Activated CD4-positive, alpha-beta memory T cell treated with anti-CD3 and anti-CD28 coated beads for 36 hours (primary cell): Measurements from ENCODE around the gene CDC45. TPM values are rescaled to one million over a fixed set of nuclear protein-coding genes. Genes with fewer than 3 reads are reported as not detected.

Experiments
- CTCF ChIA-PET: fragments of 350-600 bp; sonication (Branson Sonifier 250); formaldehyde crosslinking; loops from one replicate; lab custom pipeline; 2021; ENCODE audit warnings: antibody characterized with exemption, inconsistent platforms; lab: Charles Lee
- POLR2A ChIA-PET: fragments of 350-600 bp; sonication (Branson Sonifier 250); formaldehyde crosslinking; loops from one replicate; lab custom pipeline; 2021; ENCODE audit warnings: antibody characterized with exemption; lab: Charles Lee
- DNase-seq: peaks from one replicate; pipeline ENCODE4 v3.0.0-alpha.2; 2020
- H3K27ac Mint-ChIP-seq: one replicate; pipeline ENCODE4 v1.8.0; 2021; ENCODE audit warnings: mixed read lengths
- H3K27me3 Mint-ChIP-seq: one replicate; pipeline ENCODE4 v1.8.0; 2021; ENCODE audit warnings: mixed read lengths
- H3K36me3 Mint-ChIP-seq: one replicate; pipeline ENCODE4 v1.8.0; 2021; ENCODE audit warnings: mixed read lengths
- H3K4me1 Mint-ChIP-seq: one replicate; pipeline ENCODE4 v1.8.0; 2021; ENCODE audit warnings: low read depth, mixed read lengths
- H3K4me3 Mint-ChIP-seq: one replicate; pipeline ENCODE4 v1.8.0; 2021; ENCODE audit warnings: mild to moderate bottlenecking, mixed read lengths
- H3K9me3 Mint-ChIP-seq: one replicate; pipeline ENCODE4 v1.8.0; 2021; ENCODE audit warnings: mixed read lengths
- intact Hi-C: fragments of 100-400 bp; cut with micrococcal nuclease; formaldehyde crosslinking; loops from one replicate; pipeline ENCODE4 v1.15.1; 2023
- total RNA-seq, 2 experiments: library from RNA; stranded (reverse); gene quantifications; one replicate each; pipeline ENCODE4 v1.2.3, GENCODE V29; 2021

Gene CDC45
- total RNA-seq, 2 experiments from 2014 or later = 122 to 130 TPM

DNA sequence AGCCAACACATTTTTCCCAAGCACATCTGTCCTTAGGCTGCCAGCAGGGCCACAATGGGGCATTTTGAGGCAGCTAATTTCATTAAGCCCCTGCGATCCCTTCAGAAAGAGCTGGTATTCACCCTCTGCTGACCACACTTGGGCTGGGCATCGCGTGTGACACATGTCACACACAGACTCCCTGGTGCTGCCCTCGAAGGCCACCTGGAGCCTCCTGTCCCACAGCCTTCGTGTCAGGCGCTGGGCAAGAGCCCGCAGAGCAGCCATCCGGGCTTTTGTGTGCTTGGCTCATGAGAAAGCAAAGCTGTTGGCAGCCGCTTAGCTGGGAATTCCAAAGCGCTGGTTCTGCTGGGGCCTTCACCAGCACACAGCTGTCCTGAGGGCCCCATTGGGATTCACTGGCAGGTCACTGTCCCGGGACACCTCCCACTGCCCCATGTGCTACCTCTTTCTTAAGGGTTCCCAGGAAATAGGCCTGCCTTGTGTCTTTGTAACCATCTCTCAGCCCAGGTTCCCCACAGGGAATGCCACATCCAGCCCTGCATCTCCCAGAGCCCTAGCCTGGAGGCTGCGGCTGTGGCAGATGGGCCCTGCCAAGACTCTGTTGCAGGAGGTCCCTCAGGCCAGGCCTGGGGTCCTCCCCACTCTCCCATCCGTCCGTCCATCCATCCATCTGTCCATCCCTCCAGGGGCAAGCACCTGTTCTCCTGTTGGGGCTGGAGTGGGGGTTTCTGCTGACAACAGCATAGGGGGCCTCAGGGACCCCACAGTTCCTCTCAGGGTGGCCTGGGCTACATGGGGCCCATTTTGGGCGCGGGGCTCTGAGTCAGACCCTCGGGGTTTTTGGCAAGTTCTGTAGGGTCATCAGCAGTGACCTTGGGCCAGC is 39.6 kb downstream of the CDC45 start:
- H3K4me1 Mint-ChIP-seq = peaks cover 12% of the 10 kb centered on the region
- no peak for DNase-seq
- no peaks in the 10 kb centered on the region for H3K9me3 Mint-ChIP-seq
- no peak overlapping the region for H3K27ac Mint-ChIP-seq
- H3K4me3 Mint-ChIP-seq = no peak overlapping the region
- H3K36me3 Mint-ChIP-seq = peaks cover 39% of the 10 kb centered on the region
- ChIA-PET CTCF (interaction anchor here (0.7 kb wide), 1 partner anchor 110 kb away, joined by 3 read pairs; no protein-coding TSS in a partner anchor), POLR2A (no interaction called here)
- H3K27me3 Mint-ChIP-seq = peaks cover 10% of the 10 kb centered on the region
- intact Hi-C loops = no loop called here

DNA sequence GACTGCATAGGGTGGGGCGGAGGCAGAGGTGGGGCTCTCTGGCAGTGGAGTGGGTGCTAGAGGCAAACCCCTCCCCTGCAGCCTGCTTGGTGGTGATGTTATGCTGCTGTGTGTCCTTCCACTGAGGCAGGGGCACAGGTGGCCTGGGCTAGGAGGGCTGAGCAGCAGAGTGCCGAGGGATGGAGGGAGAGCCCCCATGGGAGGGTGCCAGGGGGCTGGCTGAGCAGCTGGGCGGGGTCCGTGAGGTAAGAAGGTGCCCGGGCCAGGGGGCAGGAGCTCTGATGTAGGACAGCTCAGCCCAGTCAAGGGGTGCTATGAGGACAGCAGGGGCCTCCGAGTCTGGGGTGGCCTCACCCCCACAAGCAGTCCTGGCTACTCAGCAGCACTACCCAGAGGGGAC is 40.3 kb downstream of the CDC45 start:
- intact Hi-C loops = loop anchor here (5.0 kb wide), 1 partner anchor 112 kb away; no protein-coding TSS in a partner anchor
- POLR2A ChIA-PET = no interaction called here
- Mint-ChIP-seq H3K4me1 (peaks cover 17% of the 10 kb centered on the region), H3K36me3 (peaks cover 32% of the 10 kb centered on the region), H3K4me3 (no peak overlapping the region), H3K27ac (no peak overlapping the region), H3K9me3 (no peaks in the 10 kb centered on the region), H3K27me3 (peaks cover 15% of the 10 kb centered on the region)
- CTCF ChIA-PET = no interaction called here
- DNase-seq = no peak

DNA sequence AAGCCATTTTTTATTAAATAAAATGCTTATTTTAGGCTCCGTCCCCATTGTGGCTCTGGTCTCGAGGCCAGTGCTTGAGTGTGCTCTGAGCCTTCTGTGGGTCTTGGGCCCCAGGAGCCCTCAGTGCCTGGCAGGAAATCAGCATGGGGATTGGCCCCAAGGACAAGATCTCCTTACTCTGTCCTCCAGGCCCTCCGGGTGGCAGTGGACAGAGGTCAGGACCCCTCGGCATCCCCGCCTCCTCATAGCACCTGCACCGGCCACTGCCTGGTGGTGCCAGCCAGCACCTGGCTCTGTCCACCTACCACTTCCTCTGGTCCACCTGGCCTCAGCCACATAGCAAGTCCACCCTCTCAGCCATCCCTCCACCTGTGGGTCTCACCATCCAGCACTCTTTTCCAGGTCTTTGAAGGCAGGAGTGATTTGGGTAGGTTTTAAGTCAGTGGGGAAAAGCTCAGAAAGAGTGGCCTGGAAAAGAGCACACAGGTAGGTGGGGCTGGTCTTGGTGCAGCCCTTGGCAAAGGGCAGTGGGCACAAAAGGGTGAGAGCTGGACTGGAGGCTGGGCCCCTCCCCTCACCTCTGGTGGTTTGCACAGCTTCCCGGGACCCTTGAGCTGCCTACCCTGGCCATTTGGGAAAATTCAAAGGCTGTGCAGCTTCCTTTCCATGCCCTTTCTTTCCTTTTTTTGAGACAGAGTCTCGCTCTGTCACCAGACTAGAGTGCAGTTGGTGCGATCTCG is 41.0 kb downstream of the CDC45 start:
- ChIA-PET POLR2A (interaction anchor here (1.6 kb wide), 1 partner anchor 18 kb away, joined by 5 read pairs; no protein-coding TSS in a partner anchor), CTCF (interaction anchor here (0.8 kb wide), 1 partner anchor 109 kb away, joined by 3 read pairs; no protein-coding TSS in a partner anchor)
- Mint-ChIP-seq H3K9me3 (no peaks in the 10 kb centered on the region), H3K4me3 (no peak overlapping the region), H3K27ac (no peak overlapping the region), H3K27me3 (peaks cover 21% of the 10 kb centered on the region), H3K36me3 (peaks cover 24% of the 10 kb centered on the region), H3K4me1 (peaks cover 17% of the 10 kb centered on the region)
- intact Hi-C loops = loop anchor here (5.0 kb wide), 1 partner anchor 112 kb away; no protein-coding TSS in a partner anchor
- no peak for DNase-seq

DNA sequence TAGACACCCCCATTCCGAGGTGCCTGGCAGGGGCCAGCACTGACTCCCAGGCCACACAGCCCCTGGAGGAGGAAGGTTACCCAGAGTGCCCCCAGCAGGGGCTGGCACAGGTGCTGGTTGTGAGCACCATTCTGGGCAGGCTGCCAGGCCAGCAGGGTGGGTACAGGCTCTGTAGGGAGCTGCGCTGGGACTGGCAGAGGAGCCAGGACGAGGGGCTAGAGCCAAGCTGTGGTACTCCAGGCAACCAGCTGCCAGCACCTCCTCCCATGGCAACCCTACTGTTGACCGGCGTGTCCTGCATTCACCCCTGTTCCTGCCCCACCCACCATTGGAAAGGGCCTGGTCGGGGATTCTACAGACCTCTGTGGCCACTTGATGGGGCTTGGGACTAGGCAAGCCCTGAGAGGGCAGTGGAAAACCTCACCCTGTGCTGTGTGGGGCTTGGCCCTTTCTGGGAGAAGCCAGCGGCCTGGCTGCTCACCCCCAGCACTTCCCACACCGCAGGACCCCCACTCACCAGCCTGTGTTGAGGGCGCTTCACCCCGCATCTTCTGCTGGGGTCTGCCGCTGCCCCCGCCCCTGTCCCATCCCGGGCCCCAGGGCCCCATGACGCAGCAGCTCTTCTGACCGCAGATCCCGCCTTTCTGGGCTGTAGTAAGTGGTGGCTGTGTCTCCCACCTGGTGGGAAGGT is 42.6 kb downstream of the CDC45 start:
- CTCF ChIA-PET = interaction anchor here (1.5 kb wide), 1 partner anchor 108 kb away, joined by 8 read pairs; no protein-coding TSS in a partner anchor
- Mint-ChIP-seq H3K27ac (no peak overlapping the region), H3K27me3 (peaks cover 30% of the 10 kb centered on the region), H3K9me3 (no peaks in the 10 kb centered on the region), H3K36me3 (peaks cover 17% of the 10 kb centered on the region), H3K4me1 (peaks cover 17% of the 10 kb centered on the region), H3K4me3 (no peak overlapping the region)
- DNase-seq = no peak
- POLR2A ChIA-PET = interaction anchor here (0.6 to 1.6 kb wide), 3 partner anchors 20 to 43 kb away, joined by 3 to 5 read pairs (median 3); partner anchors contain the start of gene CDC45
- intact Hi-C loops = loop anchor here (5.0 kb wide), 1 partner anchor 110 kb away; no protein-coding TSS in a partner anchor

DNA sequence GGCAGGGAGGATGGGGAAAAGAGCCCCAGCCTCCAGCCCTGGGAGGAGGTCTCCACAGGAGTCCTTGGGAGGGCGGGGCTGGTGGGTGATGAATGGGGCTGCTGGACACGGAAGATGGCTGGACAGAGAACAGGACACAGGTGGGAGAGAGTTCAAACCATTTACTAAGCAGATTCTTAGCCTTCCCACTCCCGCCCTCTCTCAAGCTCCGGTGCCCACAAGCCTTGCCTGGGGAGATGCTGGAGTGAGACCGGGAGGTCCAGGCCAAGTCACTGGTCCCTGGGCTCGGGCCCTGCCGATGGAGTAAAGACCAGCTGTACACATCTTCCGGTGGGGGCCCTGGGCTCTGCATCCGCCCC is 43.1 kb downstream of the CDC45 start:
- Mint-ChIP-seq H3K36me3 (peaks cover 11% of the 10 kb centered on the region), H3K27me3 (peaks cover 32% of the 10 kb centered on the region), H3K27ac (no peak overlapping the region), H3K9me3 (no peaks in the 10 kb centered on the region), H3K4me1 (peaks cover 17% of the 10 kb centered on the region), H3K4me3 (peak overlapping the region; percentile 2)
- ChIA-PET POLR2A (no interaction called here), CTCF (interaction anchor here (1.5 kb wide), 1 partner anchor 107 kb away, joined by 8 read pairs; no protein-coding TSS in a partner anchor)
- intact Hi-C loops = loop anchor here (5.0 kb wide), 1 partner anchor 109 kb away; no protein-coding TSS in a partner anchor
- DNase-seq = no peak

DNA sequence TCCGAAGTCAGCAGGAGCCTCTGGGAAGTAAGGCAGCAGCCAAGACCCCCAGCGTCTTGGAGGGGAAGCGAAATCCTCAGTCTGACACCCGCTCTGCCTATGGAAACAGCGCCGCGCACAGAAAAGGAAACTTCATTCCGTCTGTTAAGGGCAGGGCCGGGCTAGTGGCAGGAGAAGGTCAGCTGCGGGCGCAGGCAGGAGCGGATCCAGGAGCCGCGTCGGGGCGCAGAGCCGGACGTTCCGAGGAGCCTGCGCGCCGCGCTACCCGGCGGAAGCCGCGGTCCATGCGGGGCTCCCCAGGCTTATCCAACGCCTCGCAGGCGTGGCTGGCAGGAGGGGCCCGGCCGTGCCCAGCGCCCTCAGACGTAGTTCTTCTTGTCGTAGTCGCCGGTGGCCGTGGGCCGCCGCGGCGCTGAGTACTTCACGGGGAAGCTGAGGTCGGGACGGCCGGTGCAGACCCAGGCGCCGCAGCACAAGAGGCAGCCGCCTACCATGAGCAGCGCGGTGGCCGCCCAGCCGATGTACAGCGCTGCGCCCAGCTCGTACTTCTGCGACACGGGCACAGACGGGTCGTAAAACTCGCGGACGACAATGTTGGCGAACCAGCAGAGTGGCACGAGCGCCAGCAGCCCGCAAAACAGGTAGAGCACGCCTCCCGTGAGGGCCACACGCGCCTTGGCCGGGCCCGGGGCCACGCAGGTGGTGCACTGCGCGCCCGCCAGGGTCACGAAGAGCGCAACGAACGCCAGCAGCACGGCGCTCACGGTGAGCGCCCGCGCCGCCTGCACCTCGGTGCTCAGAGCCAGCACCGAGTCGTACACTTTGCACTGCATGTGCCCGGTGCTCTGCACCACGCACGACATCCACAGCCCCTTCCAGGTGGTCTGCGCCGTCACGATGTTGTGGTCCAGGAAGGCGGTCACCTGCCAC is 43.8 kb downstream of the CDC45 start:
- Mint-ChIP-seq H3K9me3 (no peaks in the 10 kb centered on the region), H3K27ac (no peak overlapping the region), H3K4me1 (peaks cover 17% of the 10 kb centered on the region), H3K27me3 (peaks cover 32% of the 10 kb centered on the region), H3K4me3 (peak overlapping the region; percentile 41), H3K36me3 (peaks cover 8% of the 10 kb centered on the region)
- ChIA-PET POLR2A (no interaction called here), CTCF (interaction anchor here (1.0 to 1.2 kb wide), 2 partner anchors 109 to 200 kb away, joined by 3 to 4 read pairs; partner anchors contain the start of gene GP1BB)
- peak; percentile 44 for DNase-seq
- intact Hi-C loops = loop anchor here (5.0 kb wide), 1 partner anchor 109 kb away; no protein-coding TSS in a partner anchor

DNA sequence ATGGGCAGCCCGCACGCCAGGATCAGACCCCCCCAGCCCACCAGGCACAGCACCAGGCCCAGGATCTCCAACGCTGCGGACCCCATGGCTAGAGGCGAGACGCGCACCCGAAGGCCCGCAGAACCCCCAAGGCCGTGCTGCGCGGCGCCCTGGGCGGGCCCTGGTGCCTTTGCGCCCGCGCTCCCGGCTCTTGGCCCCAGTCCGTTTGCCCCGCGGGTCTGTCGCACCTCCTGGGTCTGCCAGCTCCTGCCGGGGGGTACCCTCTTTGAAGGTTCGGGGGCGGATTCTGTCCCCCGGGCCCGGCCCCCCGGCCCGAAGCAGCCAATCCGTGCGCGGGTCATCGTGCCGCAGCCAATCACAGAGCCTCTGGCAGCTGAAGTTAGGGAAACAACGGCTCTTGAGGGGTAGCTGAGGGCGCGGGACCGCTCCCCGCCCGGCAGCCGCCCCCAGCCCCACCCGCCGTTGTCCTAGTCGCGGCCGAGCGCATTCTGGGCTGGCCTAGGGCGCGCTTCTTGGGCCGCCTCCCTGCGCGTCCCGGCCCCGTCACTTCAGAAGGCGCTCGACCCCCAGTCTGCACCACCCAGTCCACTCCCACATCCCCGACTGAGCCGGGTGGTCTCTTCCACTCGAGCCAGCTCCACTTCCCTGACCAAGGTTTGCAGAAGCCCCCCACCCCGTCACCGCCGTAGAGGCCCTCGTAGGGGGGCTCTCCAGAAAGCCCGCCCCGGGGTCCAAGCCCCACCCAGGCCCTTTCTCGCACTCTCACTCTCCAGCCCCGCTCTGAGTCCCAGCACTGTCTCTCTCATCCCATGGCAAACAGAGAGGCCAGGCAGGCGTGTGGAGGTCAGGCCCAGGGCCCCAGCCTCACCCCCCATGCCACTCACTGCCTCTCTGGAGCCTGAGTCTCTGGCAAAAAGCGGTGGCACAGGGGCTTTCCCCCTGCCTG is 44.7 kb downstream of the CDC45 start, which contains the start of gene CLDN5:
Gene CLDN5 (minus strand): TSS at position 241 of the 946 bp plus-strand sequence. CDS start 155 bp downstream, at position 86.
- Mint-ChIP-seq H3K36me3 (peaks cover 7% of the 10 kb centered on the region), H3K27me3 (peaks cover 32% of the 10 kb centered on the region), H3K27ac (no peak within 1 kb of the TSS), H3K4me1 (peaks cover 17% of the 10 kb centered on the region), H3K9me3 (no peaks in the 10 kb centered on the region), H3K4me3 (peak within 1 kb of the TSS; percentile 43)
- intact Hi-C loops = loop anchor here (5.0 kb wide), 1 partner anchor 108 kb away; no protein-coding TSS in a partner anchor
- CTCF ChIA-PET = interaction anchor here (1.0 to 1.2 kb wide), 2 partner anchors 108 to 199 kb away, joined by 3 to 4 read pairs; partner anchors contain the start of gene GP1BB
- POLR2A ChIA-PET = no interaction called here
- no peak for DNase-seq

DNA sequence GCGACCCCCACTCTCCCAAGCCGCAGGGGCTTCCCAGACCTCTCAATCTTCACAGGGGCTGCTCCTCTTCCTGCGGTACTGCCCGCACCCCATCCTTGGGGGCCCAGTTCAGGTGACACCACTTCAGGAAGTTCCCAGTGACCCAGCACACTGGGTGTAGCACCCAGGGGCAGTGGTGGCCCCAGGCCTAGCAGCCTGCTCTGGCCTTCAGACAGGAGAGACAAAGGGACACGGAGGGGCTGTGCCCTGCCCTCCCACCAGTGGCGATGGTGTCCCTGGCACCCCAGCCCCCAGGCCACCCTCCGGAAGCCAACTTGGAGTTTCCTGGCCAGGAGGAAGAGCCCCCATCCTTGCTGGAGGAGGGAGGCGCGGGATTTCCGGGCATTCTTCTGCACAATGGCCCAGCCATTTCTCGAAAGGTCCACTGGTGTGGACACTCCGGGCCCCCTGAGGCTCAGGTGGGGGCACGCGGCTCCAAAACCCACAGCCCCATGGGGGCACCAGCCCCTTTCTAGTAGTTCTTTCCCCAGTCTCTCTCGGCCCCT is 45.5 kb downstream of the CDC45 start:
- H3K27me3 Mint-ChIP-seq = peaks cover 32% of the 10 kb centered on the region
- peaks cover 17% of the 10 kb centered on the region for H3K4me1 Mint-ChIP-seq
- POLR2A ChIA-PET = no interaction called here
- no peak for DNase-seq
- H3K36me3 Mint-ChIP-seq = peaks cover 7% of the 10 kb centered on the region
- no peak overlapping the region for H3K27ac Mint-ChIP-seq
- no peaks in the 10 kb centered on the region for H3K9me3 Mint-ChIP-seq
- CTCF ChIA-PET = no interaction called here
- no peak overlapping the region for H3K4me3 Mint-ChIP-seq
- intact Hi-C loops = no loop called here

DNA sequence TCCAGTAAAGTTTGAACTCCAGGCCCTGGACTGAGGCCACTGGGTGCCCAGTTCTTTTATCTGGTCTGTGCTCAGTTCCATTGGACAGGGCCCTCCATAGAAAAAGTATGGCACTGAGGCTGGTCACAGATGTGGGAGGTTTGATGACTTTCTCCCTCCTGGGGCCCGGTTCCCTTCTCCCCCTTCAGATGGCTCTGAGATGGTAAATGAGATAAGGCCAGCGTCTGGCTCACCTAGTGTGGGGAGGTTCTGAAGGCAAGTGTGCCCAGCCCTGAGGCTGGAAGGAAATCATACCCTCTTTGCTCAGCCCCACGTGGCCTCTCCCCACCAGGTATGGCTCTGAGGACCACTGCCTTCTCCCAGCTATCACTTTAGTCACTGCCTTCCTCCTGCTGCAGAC is 45.9 kb downstream of the CDC45 start:
- Mint-ChIP-seq H3K27ac (no peak overlapping the region), H3K27me3 (peaks cover 32% of the 10 kb centered on the region), H3K4me1 (peaks cover 17% of the 10 kb centered on the region), H3K9me3 (no peaks in the 10 kb centered on the region), H3K4me3 (no peak overlapping the region), H3K36me3 (peaks cover 6% of the 10 kb centered on the region)
- POLR2A ChIA-PET = no interaction called here
- CTCF ChIA-PET = no interaction called here
- intact Hi-C loops = no loop called here
- no peak for DNase-seq
